Adipocyte (in vitro differentiated cells): ENCODE measurements around the gene CMTM3.
"Not testable (repeated sequence)": the region's sequence is repeated elsewhere in the genome, so short reads cannot be mapped to it uniquely, and the experiment has no call there.

Experiments used
- DNase-seq: peaks from one replicate; pipeline ENCODE4 v3.0.0-alpha.2; 2015; ENCODE audit warnings: low read depth
- H3K27me3 ChIP-seq: replicated peaks from 2 replicates; pipeline ENCODE4 v1.7.0; 2013; ENCODE audit warnings: mild to moderate bottlenecking, low read length, moderate library complexity; ENCODE audit not compliant: control insufficient read depth, insufficient read depth
- H3K36me3 ChIP-seq: 2 replicates; pipeline ENCODE4 v1.7.0; 2013; ENCODE audit warnings: low read length, mild to moderate bottlenecking, moderate library complexity; ENCODE audit not compliant: control insufficient read depth, insufficient read depth, severe bottlenecking
- H3K4me1 ChIP-seq: 2 replicates; pipeline ENCODE4 v1.7.0; 2013; ENCODE audit warnings: mild to moderate bottlenecking, low read length, moderate library complexity; ENCODE audit not compliant: control insufficient read depth, insufficient read depth
- H3K4me3 ChIP-seq: 2 replicates; pipeline ENCODE4 v1.7.0; 2013; ENCODE audit warnings: mild to moderate bottlenecking, low read length, moderate library complexity
- H3K9ac ChIP-seq: 2 replicates; pipeline ENCODE4 v1.7.0; 2013; ENCODE audit warnings: mild to moderate bottlenecking, low read length, moderate library complexity
- H3K9me3 ChIP-seq: 2 replicates; pipeline ENCODE4 v1.7.0; 2013; ENCODE audit warnings: mild to moderate bottlenecking, low read length, moderate library complexity; ENCODE audit not compliant: control insufficient read depth

The CMTM3 gene

GRCh38 chr16:66604376-66605176, at the start of gene CMTM3:
CMTM3 (plus strand) TSS chr16:66604704; CDS start chr16:66604806, 102 bp downstream.
- Histone ChIP-seq H3K27me3 (no peaks in the 10 kb centered on the region), H3K9me3 (no peaks in the 10 kb centered on the region), H3K36me3 (peaks cover 3% of the 10 kb centered on the region), H3K9ac (peak within 1 kb of the TSS; percentile 89), H3K4me1 (peaks cover 25% of the 10 kb centered on the region), H3K4me3 (peak within 1 kb of the TSS; percentile 87)
- DNase-seq = peak; percentile 90

GRCh38 chr16:66560107-66560506, 44.4 kb upstream of the CMTM3 start:
- no peak overlapping the region for H3K9ac ChIP-seq
- no peaks in the 10 kb centered on the region for H3K27me3 ChIP-seq
- DNase-seq = no peak
- peaks cover 13% of the 10 kb centered on the region for H3K36me3 ChIP-seq
- H3K4me1 ChIP-seq = peaks cover 25% of the 10 kb centered on the region
- H3K9me3 ChIP-seq = no peaks in the 10 kb centered on the region
- H3K4me3 ChIP-seq = no peak overlapping the region

- Histone ChIP-seq H3K27me3 (no peaks in the 10 kb centered on the region), H3K4me1 (peaks cover 18% of the 10 kb centered on the region), H3K36me3 (peaks cover 24% of the 10 kb centered on the region), H3K9ac (no peak overlapping the region), H3K9me3 (no peaks in the 10 kb centered on the region), H3K4me3 (no peak overlapping the region)
- DNase-seq = no peak
These were observed 43.0 kb upstream of the CMTM3 start for GRCh38 chr16:66561381-66562080.

- H3K4me3 ChIP-seq = no peak overlapping the region
- H3K9ac ChIP-seq = no peak overlapping the region
- H3K27me3 ChIP-seq = no peaks in the 10 kb centered on the region
- H3K36me3 ChIP-seq = peaks cover 27% of the 10 kb centered on the region
- peaks cover 10% of the 10 kb centered on the region for H3K4me1 ChIP-seq
- DNase-seq = no peak
- no peaks in the 10 kb centered on the region for H3K9me3 ChIP-seq
These were observed 42.1 kb upstream of the CMTM3 start for GRCh38 chr16:66562409-66562808.

GRCh38 chr16:66562986-66563385, 41.5 kb upstream of the CMTM3 start:
- Histone ChIP-seq H3K4me3 (no peak overlapping the region), H3K4me1 (peaks cover 10% of the 10 kb centered on the region), H3K9me3 (no peaks in the 10 kb centered on the region), H3K36me3 (peaks cover 27% of the 10 kb centered on the region), H3K9ac (no peak overlapping the region), H3K27me3 (no peaks in the 10 kb centered on the region)
- no peak for DNase-seq

- Histone ChIP-seq H3K27me3 (no peaks in the 10 kb centered on the region), H3K36me3 (peaks cover 24% of the 10 kb centered on the region), H3K4me1 (peaks cover 17% of the 10 kb centered on the region), H3K9me3 (no peaks in the 10 kb centered on the region), H3K4me3 (no peak overlapping the region), H3K9ac (no peak overlapping the region)
- no peak for DNase-seq
These were observed 40.8 kb upstream of the CMTM3 start for GRCh38 chr16:66563574-66564334.

GRCh38 chr16:66566051-66566901, 38.2 kb upstream of the CMTM3 start, which contains the start of gene CMTM1:
CMTM1 (plus strand) TSS chr16:66566439; CDS start chr16:66566514, 75 bp downstream.
- no peaks in the 10 kb centered on the region for H3K27me3 ChIP-seq
- DNase-seq = no peak
- H3K4me3 ChIP-seq = no peak within 1 kb of the TSS
- H3K9me3 ChIP-seq = no peaks in the 10 kb centered on the region
- H3K36me3 ChIP-seq = peaks cover 21% of the 10 kb centered on the region
- H3K4me1 ChIP-seq = peaks cover 32% of the 10 kb centered on the region
- no peak within 1 kb of the TSS for H3K9ac ChIP-seq

- peaks cover 29% of the 10 kb centered on the region for H3K4me1 ChIP-seq
- not testable (repeated sequence) for DNase-seq, H3K27me3 ChIP-seq
These were observed 37.2 kb upstream of the CMTM3 start for GRCh38 chr16:66567270-66567669.

GRCh38 chr16:66568355-66568754, 36.1 kb upstream of the CMTM3 start:
- no peak for DNase-seq
- H3K9ac ChIP-seq = no peak overlapping the region
- no peak overlapping the region for H3K4me3 ChIP-seq
- no peaks in the 10 kb centered on the region for H3K9me3 ChIP-seq
- H3K27me3 ChIP-seq = no peaks in the 10 kb centered on the region
- peaks cover 21% of the 10 kb centered on the region for H3K36me3 ChIP-seq
- H3K4me1 ChIP-seq = peaks cover 29% of the 10 kb centered on the region

More at GRCh38 chr16:66567270-66567669, 37.2 kb upstream of the CMTM3 start:
- not testable (repeated sequence) for H3K9me3 ChIP-seq, H3K9ac ChIP-seq, H3K4me3 ChIP-seq
- peaks cover 21% of the 10 kb centered on the region for H3K36me3 ChIP-seq

GRCh38 chr16:66569131-66569530, 35.4 kb upstream of the CMTM3 start:
- peak overlapping the region; percentile 47 for H3K4me3 ChIP-seq
- peak; percentile 82 for DNase-seq
- H3K9ac ChIP-seq = peak overlapping the region; percentile 49
- H3K27me3 ChIP-seq = no peaks in the 10 kb centered on the region
- H3K4me1 ChIP-seq = peaks cover 29% of the 10 kb centered on the region
- no peaks in the 10 kb centered on the region for H3K9me3 ChIP-seq
- H3K36me3 ChIP-seq = peaks cover 17% of the 10 kb centered on the region
